ENCODE measurements around the gene KIAA0753.
"Not testable (repeated sequence)": the region's sequence is repeated elsewhere in the genome, so short reads cannot be mapped to it uniquely, and the experiment has no call there.

KIAA0753 gene

GRCh38 chr17:6666077-6666521 lies 25.6 kb upstream of the KIAA0753 start:
- DNase-seq (ENCODE audit: extremely low spot score), result peak; percentile 79
- CTCF ChIA-PET, result interaction anchor here (0.7 to 2.6 kb wide), 22 partner anchors 9 to 359 kb away, joined by 3 to 26 read pairs (median 4); no protein-coding TSS in a partner anchor
- peak; percentile 97 for TF ChIP-seq CTCF (IDR thresholded peaks at IDR 0.05; ENCODE audit: control extremely low read depth, extremely low read depth, low read depth, missing control alignments)
- POLR2A ChIA-PET, result no interaction called here

GRCh38 chr17:6663200-6663599 lies 22.7 kb upstream of the KIAA0753 start:
- CTCF ChIA-PET, result interaction anchor here (1.5 to 1.6 kb wide), 2 partner anchors 14 to 180 kb away, joined by 3 to 6 read pairs; no protein-coding TSS in a partner anchor
- POLR2A ChIA-PET; DNase-seq (ENCODE audit: extremely low spot score): not testable (repeated sequence)

- ChIA-PET POLR2A (no interaction called here), CTCF (interaction anchor here (0.7 to 2.3 kb wide), 5 partner anchors 9 to 343 kb away, joined by 3 to 6 read pairs (median 3); no protein-coding TSS in a partner anchor)
- no peak for TF ChIP-seq CTCF (IDR thresholded peaks at IDR 0.05; ENCODE audit: control extremely low read depth, extremely low read depth, low read depth, missing control alignments)
- peak; percentile 11 for DNase-seq (ENCODE audit: extremely low spot score)
Measured at GRCh38 chr17:6661464-6661848, 20.9 kb upstream of the KIAA0753 start.

- ChIA-PET POLR2A (no interaction called here), CTCF (interaction anchor here (0.7 to 2.3 kb wide), 5 partner anchors 9 to 344 kb away, joined by 3 to 6 read pairs (median 3); no protein-coding TSS in a partner anchor)
- peak; percentile 65 for DNase-seq (ENCODE audit: extremely low spot score)
- TF ChIP-seq CTCF (IDR thresholded peaks at IDR 0.05; ENCODE audit: control extremely low read depth, extremely low read depth, low read depth, missing control alignments), result no peak
Measured at GRCh38 chr17:6660805-6661463, 20.4 kb upstream of the KIAA0753 start.

GRCh38 chr17:6660101-6660500 lies 19.6 kb upstream of the KIAA0753 start:
- no peak for TF ChIP-seq CTCF (IDR thresholded peaks at IDR 0.05; ENCODE audit: control extremely low read depth, extremely low read depth, low read depth, missing control alignments)
- CTCF ChIA-PET, result interaction anchor here (1.3 kb wide), 1 partner anchor 12 kb away, joined by 5 read pairs; no protein-coding TSS in a partner anchor
- DNase-seq (ENCODE audit: extremely low spot score), result no peak
- POLR2A ChIA-PET, result no interaction called here

- POLR2A ChIA-PET; DNase-seq (ENCODE audit: extremely low spot score); CTCF ChIA-PET: not testable (repeated sequence)
Measured at GRCh38 chr17:6658411-6658810, 17.9 kb upstream of the KIAA0753 start.

- TF ChIP-seq CTCF (IDR thresholded peaks at IDR 0.05; ENCODE audit: control extremely low read depth, extremely low read depth, low read depth, missing control alignments), result no peak
- CTCF ChIA-PET, result interaction anchor here (1.5 kb wide), 1 partner anchor 9 kb away, joined by 5 read pairs; no protein-coding TSS in a partner anchor
- POLR2A ChIA-PET, result no interaction called here
- DNase-seq (ENCODE audit: extremely low spot score), result no peak
Measured at GRCh38 chr17:6657633-6658287, 17.2 kb upstream of the KIAA0753 start.

GRCh38 chr17:6656797-6657632 lies 16.5 kb upstream of the KIAA0753 start:
- peak; percentile 59 for DNase-seq (ENCODE audit: extremely low spot score)
- POLR2A ChIA-PET, result not testable (repeated sequence)
- CTCF ChIA-PET, result interaction anchor here (1.5 kb wide), 1 partner anchor 10 kb away, joined by 5 read pairs; no protein-coding TSS in a partner anchor

- POLR2A ChIA-PET; DNase-seq (ENCODE audit: extremely low spot score); CTCF ChIA-PET: not testable (repeated sequence)
Measured at GRCh38 chr17:6655732-6656361, 15.3 kb upstream of the KIAA0753 start.

Data from GM10248 (cell line).